GM12801 (cell line): ENCODE results near the gene CCDC71L.

ENCODE experiments used
- TF ChIP-seq, protein P1 (sequence below): IDR thresholded peaks from one replicate; pipeline ENCODE4 v1.5.1; 2011; ENCODE audit warnings: control low read depth; ENCODE audit not compliant: insufficient read length; ENCODE audit errors: extremely low read depth

CCDC71L gene

DNA sequence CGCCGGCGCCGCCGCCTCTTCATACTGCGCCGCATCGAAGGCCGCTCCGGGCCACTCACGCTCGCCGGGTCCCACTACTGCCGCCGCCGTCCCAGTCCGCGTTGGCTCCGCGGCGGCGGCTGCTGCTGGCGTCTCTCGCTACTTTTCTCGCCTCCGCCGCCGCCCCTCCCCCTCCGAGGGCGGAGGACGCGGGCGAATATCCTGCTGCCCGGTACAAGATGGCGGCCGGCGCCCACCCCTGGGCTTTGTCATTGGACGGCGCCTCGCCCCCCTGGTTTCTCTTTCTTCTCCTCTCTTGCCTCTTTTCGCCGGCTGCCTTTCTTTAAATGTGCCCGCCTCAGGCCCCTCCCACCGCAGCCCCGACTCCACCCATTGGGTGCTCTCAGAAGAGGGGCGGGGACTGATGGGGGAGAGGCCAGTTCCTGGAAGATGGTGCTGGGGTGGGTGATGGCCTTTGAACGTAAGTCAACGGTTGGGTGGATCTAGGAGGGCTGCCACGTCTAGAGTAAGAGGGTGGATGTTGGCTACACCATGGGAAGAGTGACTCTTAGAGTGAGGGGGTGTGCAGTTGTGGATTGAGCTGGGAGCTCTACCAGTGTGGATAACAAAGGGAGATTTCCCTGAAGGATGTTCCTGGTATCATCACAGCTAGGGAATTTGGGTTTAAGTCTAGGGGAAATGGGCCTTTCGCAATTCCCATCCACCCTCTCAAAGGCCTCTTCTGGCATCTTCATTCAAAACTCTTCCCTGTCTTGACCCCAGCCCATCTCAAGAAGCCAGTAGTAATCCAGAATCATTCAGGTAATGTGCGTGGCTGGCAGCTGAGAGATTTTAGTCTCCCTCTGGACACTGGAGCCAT is at the start of gene CCDC71L:
Gene CCDC71L (minus strand): TSS at position 297 of the 859 bp plus-strand sequence. CDS start 262 bp downstream, at position 35.
- TF ChIP-seq, protein P1, sequence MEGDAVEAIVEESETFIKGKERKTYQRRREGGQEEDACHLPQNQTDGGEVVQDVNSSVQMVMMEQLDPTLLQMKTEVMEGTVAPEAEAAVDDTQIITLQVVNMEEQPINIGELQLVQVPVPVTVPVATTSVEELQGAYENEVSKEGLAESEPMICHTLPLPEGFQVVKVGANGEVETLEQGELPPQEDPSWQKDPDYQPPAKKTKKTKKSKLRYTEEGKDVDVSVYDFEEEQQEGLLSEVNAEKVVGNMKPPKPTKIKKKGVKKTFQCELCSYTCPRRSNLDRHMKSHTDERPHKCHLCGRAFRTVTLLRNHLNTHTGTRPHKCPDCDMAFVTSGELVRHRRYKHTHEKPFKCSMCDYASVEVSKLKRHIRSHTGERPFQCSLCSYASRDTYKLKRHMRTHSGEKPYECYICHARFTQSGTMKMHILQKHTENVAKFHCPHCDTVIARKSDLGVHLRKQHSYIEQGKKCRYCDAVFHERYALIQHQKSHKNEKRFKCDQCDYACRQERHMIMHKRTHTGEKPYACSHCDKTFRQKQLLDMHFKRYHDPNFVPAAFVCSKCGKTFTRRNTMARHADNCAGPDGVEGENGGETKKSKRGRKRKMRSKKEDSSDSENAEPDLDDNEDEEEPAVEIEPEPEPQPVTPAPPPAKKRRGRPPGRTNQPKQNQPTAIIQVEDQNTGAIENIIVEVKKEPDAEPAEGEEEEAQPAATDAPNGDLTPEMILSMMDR, result no peak

GRCh38 chr7:106704000-106704840 is 43.3 kb upstream of the CCDC71L start:
- TF ChIP-seq, protein P1, result no peak

- TF ChIP-seq, protein P1, result no peak
Observed at GRCh38 chr7:106693677-106694353, 32.9 kb upstream of the CCDC71L start.

DNA sequence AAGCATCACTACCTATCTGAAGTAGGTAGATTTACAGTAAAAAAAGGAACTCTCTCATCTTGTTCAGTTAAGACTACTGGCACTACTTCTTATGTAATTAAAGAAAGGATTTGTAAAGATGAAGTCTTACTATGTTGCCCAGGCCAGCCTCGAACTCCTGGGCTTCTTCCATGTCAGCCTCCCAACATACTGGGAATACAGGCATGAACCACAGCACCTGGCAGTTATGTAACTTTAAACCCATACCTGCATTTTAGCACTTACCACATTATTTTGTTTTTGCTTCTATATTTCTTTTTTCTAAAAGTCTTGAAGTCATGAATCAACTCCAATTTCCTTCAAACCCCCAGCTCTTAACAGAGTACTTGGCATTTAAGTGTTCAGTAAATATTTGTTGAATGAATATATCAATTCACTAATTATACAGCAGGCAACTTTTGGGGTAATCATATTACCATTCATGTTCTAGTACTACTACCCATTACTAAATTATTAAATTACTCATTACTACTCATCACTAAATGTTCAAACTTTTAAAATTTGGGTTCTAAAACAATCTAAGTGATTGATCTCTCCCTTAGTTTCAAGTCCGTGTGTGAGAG is 31.6 kb upstream of the CCDC71L start:
- TF ChIP-seq, protein P1, result no peak

- TF ChIP-seq, protein P1, result no peak
Observed at GRCh38 chr7:106683941-106684340, 23.0 kb upstream of the CCDC71L start.

- TF ChIP-seq, protein P1, result no peak
Observed at GRCh38 chr7:106681815-106682495, 21.0 kb upstream of the CCDC71L start.
